NT2/D1 (cell line): ENCODE data around the gene NKX3-2.

Experiments
- DNase-seq: peaks from one replicate; pipeline ENCODE4 v3.0.0-alpha.2; 2011; ENCODE audit warnings: low read depth, low spot score
- H3K27me3 ChIP-seq: 2 replicates; pipeline ENCODE4 v1.6.0; 2011; ENCODE audit warnings: mild to moderate bottlenecking; ENCODE audit not compliant: insufficient read length, insufficient read depth
- H3K36me3 ChIP-seq: 2 replicates; pipeline ENCODE4 v1.6.1; 2011; ENCODE audit warnings: mild to moderate bottlenecking, low read length, mixed read lengths; ENCODE audit not compliant: insufficient read depth, insufficient read length
- H3K4me1 ChIP-seq: 2 replicates; pipeline ENCODE4 v1.5.1; 2011; ENCODE audit not compliant: insufficient read depth, insufficient read length
- H3K4me3 ChIP-seq: 2 replicates; pipeline ENCODE4 v1.5.1; 2011; ENCODE audit warnings: low read depth; ENCODE audit not compliant: insufficient read length
- H3K9ac ChIP-seq: 2 replicates; pipeline ENCODE4 v1.6.0; 2011; ENCODE audit warnings: low read depth; ENCODE audit not compliant: insufficient read length
- H3K9me3 ChIP-seq: 2 replicates; pipeline ENCODE4 v1.5.1; 2011; ENCODE audit warnings: mild to moderate bottlenecking, low read length; ENCODE audit not compliant: insufficient read depth
- SUZ12 ChIP-seq: IDR thresholded peaks from 2 replicates; pipeline ENCODE4 v1.6.1; 2011; ENCODE audit not compliant: insufficient read length, insufficient read depth; ENCODE audit errors: extremely low read depth
- YY1 ChIP-seq: IDR thresholded peaks from 2 replicates; pipeline ENCODE4 v1.6.1; 2011; ENCODE audit not compliant: insufficient read length, insufficient read depth
- ZNF274 ChIP-seq: IDR thresholded peaks from 2 replicates; pipeline ENCODE4 v1.6.1; 2011; ENCODE audit warnings: mild to moderate bottlenecking, low read depth, low read length

Gene NKX3-2

GRCh38 chr4:13524504-13525243, 19.6 kb downstream of the NKX3-2 start:
- no peak for DNase-seq
- TF ChIP-seq SUZ12, result no peak
- Histone ChIP-seq H3K9me3 (peaks cover 16% of the 10 kb centered on the region; the same call in 1 of the 2 replicates), H3K4me3 (no peak overlapping the region), H3K36me3 (peaks cover 20% of the 10 kb centered on the region), H3K27me3 (no peaks in the 10 kb centered on the region), H3K4me1 (no peaks in the 10 kb centered on the region), H3K9ac (no peak overlapping the region)

- no peak overlapping the region for H3K9ac ChIP-seq
- peaks cover 20% of the 10 kb centered on the region for H3K36me3 ChIP-seq
- H3K9me3 ChIP-seq, result peaks cover 16% of the 10 kb centered on the region; the same call in 1 of the 2 replicates
- H3K4me1 ChIP-seq, result no peaks in the 10 kb centered on the region
- no peak for DNase-seq
- no peak overlapping the region for H3K4me3 ChIP-seq
- TF ChIP-seq YY1, result no peak
- TF ChIP-seq ZNF274, result no peak
- TF ChIP-seq SUZ12, result no peak
- H3K27me3 ChIP-seq, result no peaks in the 10 kb centered on the region
Observed at GRCh38 chr4:13523591-13524503, 20.5 kb downstream of the NKX3-2 start.

- no peak overlapping the region for H3K4me3 ChIP-seq
- peaks cover 16% of the 10 kb centered on the region; the same call in 1 of the 2 replicates for H3K9me3 ChIP-seq
- H3K9ac ChIP-seq, result no peak overlapping the region
- H3K36me3 ChIP-seq, result peaks cover 20% of the 10 kb centered on the region
- no peaks in the 10 kb centered on the region for H3K27me3 ChIP-seq
- no peaks in the 10 kb centered on the region for H3K4me1 ChIP-seq
- no peak for DNase-seq
- TF ChIP-seq ZNF274 (no peak), YY1 (no peak), SUZ12 (no peak)
Observed at GRCh38 chr4:13523105-13523477, 21.2 kb downstream of the NKX3-2 start.

- Histone ChIP-seq H3K4me3 (no peak overlapping the region), H3K9ac (no peak overlapping the region), H3K4me1 (no peaks in the 10 kb centered on the region), H3K27me3 (no peaks in the 10 kb centered on the region), H3K9me3 (peaks cover 16% of the 10 kb centered on the region; the same call in 1 of the 2 replicates), H3K36me3 (peaks cover 18% of the 10 kb centered on the region)
- DNase-seq, result no peak
- TF ChIP-seq ZNF274 (no peak), YY1 (no peak), SUZ12 (no peak)
Observed at GRCh38 chr4:13522282-13523104, 21.8 kb downstream of the NKX3-2 start.

GRCh38 chr4:13521047-13521446, 23.3 kb downstream of the NKX3-2 start:
- Histone ChIP-seq H3K36me3 (peaks cover 14% of the 10 kb centered on the region), H3K9ac (no peak overlapping the region), H3K27me3 (no peaks in the 10 kb centered on the region), H3K4me1 (no peaks in the 10 kb centered on the region), H3K9me3 (peaks cover 16% of the 10 kb centered on the region; the same call in 1 of the 2 replicates), H3K4me3 (no peak overlapping the region)
- no peak for TF ChIP-seq YY1
- no peak for TF ChIP-seq ZNF274
- TF ChIP-seq SUZ12, result no peak
- DNase-seq, result no peak

GRCh38 chr4:13516315-13516860, 27.9 kb downstream of the NKX3-2 start:
- TF ChIP-seq SUZ12 (no peak), YY1 (no peak), ZNF274 (no peak)
- H3K36me3 ChIP-seq, result no peaks in the 10 kb centered on the region
- H3K4me3 ChIP-seq, result no peak overlapping the region
- no peak overlapping the region for H3K9ac ChIP-seq
- no peaks in the 10 kb centered on the region for H3K27me3 ChIP-seq
- H3K9me3 ChIP-seq, result no peaks in the 10 kb centered on the region
- no peak for DNase-seq
- no peaks in the 10 kb centered on the region for H3K4me1 ChIP-seq
